ENCODE measurements around the gene ITPA. TPM values are rescaled to one million over a fixed set of nuclear protein-coding genes. Genes with fewer than 3 reads are reported as not detected.
A peak's percentile ranks its signal among the peaks of the same experiment; 100 is the strongest.

The ITPA gene
- total and polyA plus RNA-seq, 2 of the 13 experiments (the other 11 are each of a cell fraction or from before 2014, with no cell fraction given): 60.1 to 103 TPM

DNA sequence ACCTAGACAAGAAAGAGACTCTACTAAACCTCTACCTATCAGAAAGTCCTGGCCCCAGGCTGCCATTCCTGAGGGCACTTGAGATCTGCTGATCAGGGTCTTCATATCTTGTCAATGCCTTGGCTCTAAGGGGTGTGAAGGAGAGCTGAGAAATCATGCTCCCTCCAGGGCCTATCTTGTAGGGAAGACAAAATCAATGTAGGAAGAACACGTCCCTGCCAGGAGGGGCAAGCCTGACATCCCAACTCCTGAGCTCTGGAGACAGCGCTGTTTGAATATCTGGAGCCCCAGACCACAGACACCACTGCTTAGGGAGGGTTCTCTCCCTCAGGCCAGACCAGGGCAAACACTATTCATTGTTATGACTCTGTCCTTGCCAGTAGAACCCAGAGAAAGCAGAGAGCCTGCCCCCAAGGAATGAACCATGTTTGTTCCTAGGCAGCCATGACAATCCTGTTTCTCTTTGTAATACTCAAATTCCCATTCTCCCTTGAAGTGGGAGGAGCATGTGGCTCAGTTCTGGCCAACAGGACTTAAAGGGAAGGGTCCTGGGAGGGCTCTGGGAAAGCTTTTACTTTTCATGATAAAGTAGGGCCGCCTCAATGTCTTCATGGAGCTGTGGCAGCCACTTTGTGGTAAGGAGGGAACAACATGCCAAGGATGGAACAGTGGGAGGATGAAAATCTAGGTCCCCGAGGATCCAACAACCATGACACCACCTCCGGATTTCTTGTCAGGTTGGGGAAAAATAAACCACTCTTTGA, 47.8 kb upstream of the ITPA start (continued):
- 0 out of 2 replicates have a peak, but pooled peaks have one; percentile 25 for TF ChIP-seq RFXANK (CRISPR knock-in tag; IDR thresholded peaks at IDR 0.05)
- no peak for TF ChIP-seq PTBP1 (IDR thresholded peaks at IDR 0.05; ENCODE audit: low read depth, low read length, poor library complexity, severe bottlenecking)
- 0 out of 2 replicates have a peak, but pooled peaks have one; percentile 49 for TF ChIP-seq NAIF1 (CRISPR knock-in tag; IDR thresholded peaks at IDR 0.05; ENCODE audit: borderline replicate concordance)
- TF ChIP-seq REST (IDR thresholded peaks at IDR 0.05; ENCODE audit: borderline replicate concordance in 1 of 2, low read depth in 1 of 2, low read length in 2 of 2): no peak
- peak; percentile 60; the same call in 1 of the 2 replicates for TF ChIP-seq ZNF501 (CRISPR knock-in tag; IDR thresholded peaks at IDR 0.05)
- TF ChIP-seq POLR2AphosphoS5 (IDR thresholded peaks at IDR 0.05; ENCODE audit: low read depth, low read length): peak; percentile 50; the same call in 1 of the 2 replicates
- TF ChIP-seq, protein P1, sequence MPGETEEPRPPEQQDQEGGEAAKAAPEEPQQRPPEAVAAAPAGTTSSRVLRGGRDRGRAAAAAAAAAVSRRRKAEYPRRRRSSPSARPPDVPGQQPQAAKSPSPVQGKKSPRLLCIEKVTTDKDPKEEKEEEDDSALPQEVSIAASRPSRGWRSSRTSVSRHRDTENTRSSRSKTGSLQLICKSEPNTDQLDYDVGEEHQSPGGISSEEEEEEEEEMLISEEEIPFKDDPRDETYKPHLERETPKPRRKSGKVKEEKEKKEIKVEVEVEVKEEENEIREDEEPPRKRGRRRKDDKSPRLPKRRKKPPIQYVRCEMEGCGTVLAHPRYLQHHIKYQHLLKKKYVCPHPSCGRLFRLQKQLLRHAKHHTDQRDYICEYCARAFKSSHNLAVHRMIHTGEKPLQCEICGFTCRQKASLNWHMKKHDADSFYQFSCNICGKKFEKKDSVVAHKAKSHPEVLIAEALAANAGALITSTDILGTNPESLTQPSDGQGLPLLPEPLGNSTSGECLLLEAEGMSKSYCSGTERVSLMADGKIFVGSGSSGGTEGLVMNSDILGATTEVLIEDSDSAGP (CRISPR knock-in tag; IDR thresholded peaks at IDR 0.05; ENCODE audit: borderline replicate concordance): peak; percentile 86
- TF ChIP-seq ZNF33A (CRISPR knock-in tag; IDR thresholded peaks at IDR 0.05; ENCODE audit: borderline replicate concordance): peak; percentile 41; the same call in 1 of the 2 replicates
- TF ChIP-seq ZNF788 (CRISPR knock-in tag; IDR thresholded peaks at IDR 0.05; ENCODE audit: borderline replicate concordance): 0 out of 2 replicates have a peak, but pooled peaks have one; percentile 21
- peak; percentile 56 for TF ChIP-seq YY1 (IDR thresholded peaks at IDR 0.05; ENCODE audit: insufficient read depth, insufficient replicate concordance, low read depth, low read length)
- peak; percentile 70 for TF ChIP-seq ZNF143 (CRISPR knock-in tag; IDR thresholded peaks at IDR 0.05)
- 0 out of 2 replicates have a peak, but pooled peaks have one; percentile 30 for TF ChIP-seq RCOR2 (CRISPR knock-in tag; IDR thresholded peaks at IDR 0.05)
- 0 out of 2 replicates have a peak, but pooled peaks have one; percentile 7 for TF ChIP-seq HMG20B (CRISPR knock-in tag; conservative IDR thresholded peaks at IDR 0.05)
- TF ChIP-seq ZNF883 (CRISPR knock-in tag; IDR thresholded peaks at IDR 0.05; ENCODE audit: not compliant biosample characterization): peak; percentile 44
- TF ChIP-seq ZNF30 (CRISPR knock-in tag; IDR thresholded peaks at IDR 0.05): peak; percentile 54; the same call in 1 of the 2 replicates
- TF ChIP-seq ZNF337 (CRISPR knock-in tag; IDR thresholded peaks at IDR 0.05; ENCODE audit: borderline replicate concordance, low read depth): 0 out of 2 replicates have a peak, but pooled peaks have one; percentile 24
- peak; percentile 77 for TF ChIP-seq ZMYM3 (CRISPR knock-in tag; IDR thresholded peaks at IDR 0.05)
- 0 out of 2 replicates have a peak, but pooled peaks have one; percentile 11 for TF ChIP-seq ZC3H13 (CRISPR knock-in tag; IDR thresholded peaks at IDR 0.05)
- TF ChIP-seq ZNF441 (CRISPR knock-in tag; IDR thresholded peaks at IDR 0.05; ENCODE audit: borderline replicate concordance): 0 out of 2 replicates have a peak, but pooled peaks have one; percentile 27
- 0 out of 2 replicates have a peak, but pooled peaks have one; percentile 30 for TF ChIP-seq ZNF33B (CRISPR knock-in tag; IDR thresholded peaks at IDR 0.05)
- TF ChIP-seq POLR2A (IDR thresholded peaks at IDR 0.05; ENCODE audit: insufficient read depth in 1 of 2, low read depth in 2 of 2, low read length in 2 of 2): 0 out of 4 replicates have a peak, but pooled peaks of 1 of the 2 experiments have one; percentile 36
- TF ChIP-seq ELF3 (CRISPR knock-in tag; IDR thresholded peaks at IDR 0.05): no peak

Data from HepG2 (cell line).